CD1c-positive myeloid dendritic cell (primary cell): ENCODE results near the gene OPTC.

Source experiments
- DNase-seq: peaks from one replicate; pipeline ENCODE4 v3.0.0-alpha.2; 2016; ENCODE audit errors: extremely low spot score

Gene OPTC

DNA sequence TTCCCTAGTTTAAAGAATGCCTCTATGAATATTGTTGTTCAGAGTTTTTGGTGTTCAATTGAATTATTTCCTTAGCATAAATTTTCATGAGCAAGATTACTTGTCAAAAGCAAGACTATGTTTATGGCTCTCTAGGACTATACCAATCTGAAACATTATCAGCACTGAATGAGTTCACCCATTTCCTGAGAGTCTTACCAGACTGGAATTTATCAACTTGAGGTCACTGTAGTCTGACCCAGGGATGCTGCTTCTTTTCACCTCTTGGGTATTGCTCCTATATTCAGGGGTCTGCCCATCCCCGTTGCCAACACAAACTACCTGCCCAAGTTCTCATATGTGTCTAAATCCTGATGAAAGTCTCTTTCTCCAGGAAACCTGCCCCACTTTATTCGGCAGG, 42.6 kb downstream of the OPTC start:
- DNase-seq: no peak

DNA sequence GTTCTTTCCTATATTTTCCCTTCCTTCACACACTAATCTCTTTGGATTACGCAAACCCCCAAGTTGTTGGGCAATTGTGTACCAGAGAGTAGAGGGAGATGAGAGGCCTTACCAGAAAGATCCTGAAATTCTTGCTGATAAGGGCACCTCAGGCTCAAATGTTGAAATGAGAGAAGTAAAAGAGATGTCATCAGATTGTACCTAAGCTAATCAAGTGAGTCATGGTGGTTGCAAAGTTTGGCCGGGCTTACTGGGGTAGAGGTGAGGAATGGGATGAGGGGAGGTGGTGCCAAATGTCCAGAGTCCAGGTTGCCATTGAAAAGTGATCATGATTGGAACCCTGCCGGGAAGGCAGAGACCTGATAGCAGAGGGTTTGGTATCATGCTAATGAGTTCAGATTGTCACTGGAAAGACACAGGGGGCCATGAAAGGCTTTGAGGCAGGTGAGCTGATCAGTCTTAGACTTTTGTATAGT, 43.1 kb downstream of the OPTC start:
- DNase-seq: no peak

DNA sequence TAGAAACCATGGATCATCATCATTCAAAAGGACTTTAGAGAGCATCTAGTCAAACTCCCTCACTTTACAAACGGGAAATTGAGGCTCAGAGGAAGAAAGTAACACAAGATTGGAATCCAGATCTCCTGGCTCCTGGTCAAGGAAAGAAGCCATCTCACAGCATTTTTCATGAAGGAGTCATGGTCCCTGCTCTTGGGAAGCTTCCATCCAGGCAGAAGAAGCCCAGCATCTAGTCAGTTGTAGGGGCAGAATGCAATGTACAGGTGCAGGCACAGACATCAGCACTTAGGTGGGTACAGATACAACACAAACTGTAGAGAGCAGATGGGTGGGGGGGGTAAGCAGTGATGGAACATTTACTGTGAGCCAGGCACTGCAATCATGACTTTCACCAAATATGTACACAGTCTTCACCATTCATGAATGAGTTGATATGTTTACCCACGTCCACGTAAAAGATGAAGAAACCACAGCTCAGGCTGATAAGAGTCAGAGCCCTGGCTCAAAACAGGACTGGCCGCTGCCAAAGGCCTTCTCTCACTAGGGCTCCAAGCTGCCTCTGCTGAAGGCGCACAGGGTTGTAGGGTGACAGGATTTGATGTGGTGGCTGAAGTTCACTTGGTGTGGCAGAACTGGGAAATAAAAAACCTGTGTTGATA, 44.0 kb downstream of the OPTC start:
- DNase-seq: no peak

DNA sequence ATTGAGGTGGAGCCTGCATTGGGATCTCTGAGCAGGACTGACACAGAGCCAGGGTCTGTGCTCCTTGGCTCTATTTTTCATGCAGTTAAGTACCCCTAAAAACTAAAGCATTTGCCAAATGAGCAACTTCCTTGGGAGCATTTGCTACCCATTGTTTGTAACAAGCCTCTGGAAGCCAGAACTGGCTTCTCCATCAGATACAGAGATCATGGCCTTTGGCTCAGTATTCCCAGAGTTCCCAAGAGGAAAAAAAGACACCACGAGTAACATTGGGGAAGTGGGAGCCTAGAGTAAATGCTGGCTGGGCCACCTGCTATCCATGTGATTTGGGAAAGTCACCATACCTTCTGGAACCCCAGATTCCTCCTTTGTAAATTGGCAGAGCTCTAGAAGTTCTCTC, 44.8 kb downstream of the OPTC start:
- no peak for DNase-seq

DNA sequence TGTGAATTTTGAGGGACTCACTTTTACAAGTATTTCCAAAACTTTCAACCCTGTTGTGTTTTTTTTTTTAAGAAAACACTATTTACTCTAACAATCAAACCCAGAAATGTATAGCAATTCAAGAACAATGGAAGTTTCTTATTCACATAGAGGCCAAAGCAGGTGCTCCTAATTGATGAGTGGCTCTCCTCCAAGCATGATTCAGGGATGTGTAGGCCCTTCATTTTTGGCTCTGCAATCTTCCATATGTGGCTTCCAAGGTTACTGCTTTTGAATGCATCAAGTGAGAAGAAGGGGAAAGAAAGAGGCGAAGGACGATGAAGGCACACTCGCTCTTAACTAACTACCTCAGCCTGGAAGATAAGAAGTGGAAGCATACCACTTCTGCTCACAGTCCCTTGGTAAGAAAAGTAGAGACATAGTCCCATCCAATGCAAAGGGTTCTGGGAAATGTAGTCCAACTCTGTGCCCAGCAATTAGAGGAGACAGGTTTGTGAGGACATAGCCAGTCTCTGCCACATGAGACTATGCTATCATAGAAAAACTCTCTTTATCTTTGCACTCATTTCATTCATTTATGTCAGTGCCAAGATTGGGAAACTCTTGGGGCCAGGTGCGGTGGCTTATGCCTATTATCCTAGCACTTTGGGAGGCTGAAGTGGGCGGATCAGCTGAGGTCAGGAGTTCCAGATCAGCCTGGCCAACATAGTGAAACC, 46.0 kb downstream of the OPTC start:
- DNase-seq: no peak

- DNase-seq: no peak
Observed at GRCh38 chr1:203544485-203544884, 50.5 kb downstream of the OPTC start.

GRCh38 chr1:203544978-203545816, 51.2 kb downstream of the OPTC start:
- no peak for DNase-seq

GRCh38 chr1:203546274-203546673, 52.3 kb downstream of the OPTC start:
- DNase-seq: no peak

- DNase-seq: no peak
Observed at GRCh38 chr1:203547147-203547546, 53.2 kb downstream of the OPTC start.

- no peak for DNase-seq
Observed at GRCh38 chr1:203547771-203548421, 53.9 kb downstream of the OPTC start.

DNA sequence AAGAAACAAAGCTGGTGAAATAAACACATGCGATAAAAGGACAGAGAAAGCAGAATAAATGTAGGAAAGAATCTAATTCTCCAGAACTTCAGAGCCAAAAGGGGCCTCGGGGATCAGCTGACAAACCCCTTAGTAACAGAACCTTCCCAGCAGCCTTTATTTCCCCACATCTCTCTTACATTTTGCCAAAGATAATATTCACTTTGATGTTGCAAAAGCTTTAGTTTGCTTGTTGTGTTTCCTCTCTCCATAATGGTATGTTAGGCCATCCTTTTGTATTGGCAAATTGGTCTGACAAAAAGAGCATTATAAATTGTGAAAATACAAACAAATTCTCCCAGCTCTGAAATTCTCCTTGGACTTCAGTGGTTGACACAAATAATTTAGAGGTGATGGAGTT, 54.9 kb downstream of the OPTC start:
- DNase-seq: no peak

DNA sequence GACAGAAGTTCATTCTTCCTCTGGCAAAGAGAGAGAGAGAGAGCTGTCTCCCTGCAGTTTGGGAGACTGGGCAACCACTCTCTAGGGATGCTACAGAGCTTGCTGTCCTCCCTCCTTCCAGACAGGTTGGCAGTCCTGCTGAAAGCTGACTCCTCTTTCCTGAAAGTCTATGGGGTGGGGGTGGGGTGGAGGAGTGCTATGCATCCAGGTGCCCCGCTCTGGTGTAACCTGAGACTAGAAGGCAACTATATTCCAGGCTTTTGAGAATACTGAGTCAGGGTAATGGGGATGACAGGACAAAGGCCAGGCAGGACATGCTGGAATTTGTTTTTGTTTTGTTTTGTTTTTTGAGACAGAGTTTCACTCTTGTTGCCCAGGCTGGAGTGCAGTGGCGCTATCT, 55.4 kb downstream of the OPTC start:
- no peak for DNase-seq

DNA sequence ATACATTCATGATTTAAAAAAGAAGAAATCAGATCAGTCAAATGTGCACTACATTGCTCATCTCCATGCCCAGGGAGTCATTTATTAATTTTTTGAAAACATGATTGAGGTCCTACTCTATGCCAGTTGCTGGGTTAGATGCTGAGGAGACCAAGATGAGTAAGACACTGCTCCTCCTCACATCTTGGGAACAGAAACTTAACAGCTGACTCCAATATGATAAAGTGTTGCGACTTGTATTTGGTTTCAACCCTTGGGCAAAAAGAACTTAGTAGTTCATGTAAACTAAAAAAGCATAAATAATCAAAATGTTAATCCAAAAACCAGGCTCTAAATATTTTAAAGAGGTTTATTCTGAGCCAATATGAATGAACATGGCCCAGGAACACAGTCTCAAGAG, 56.9 kb downstream of the OPTC start:
- DNase-seq: no peak

- no peak for DNase-seq
Observed at GRCh38 chr1:203551550-203551949, 57.6 kb downstream of the OPTC start.

DNA sequence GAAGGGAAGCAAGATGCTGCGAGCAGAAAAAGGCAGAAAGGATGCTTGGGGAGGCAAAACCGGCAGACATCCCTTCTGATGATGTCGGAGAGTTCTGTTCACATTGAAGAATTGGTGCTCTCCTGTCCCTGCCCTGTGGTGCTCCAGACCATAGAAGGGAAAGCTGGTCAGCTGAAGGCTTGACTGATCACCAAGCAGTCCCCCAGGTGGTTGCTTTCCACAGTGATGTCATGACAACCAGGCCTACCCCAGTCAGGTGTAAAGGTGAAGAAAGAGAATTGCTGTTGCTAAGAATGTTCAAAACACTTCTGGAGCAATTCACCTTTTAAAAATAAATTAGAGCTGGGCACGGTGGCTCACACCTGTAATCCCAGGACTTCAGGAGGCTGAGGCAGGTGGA, 59.5 kb downstream of the OPTC start:
- no peak for DNase-seq

- DNase-seq: no peak
Observed at GRCh38 chr1:203554071-203554470, 60.1 kb downstream of the OPTC start.

GRCh38 chr1:203555076-203555475, 61.1 kb downstream of the OPTC start:
- no peak for DNase-seq

DNA sequence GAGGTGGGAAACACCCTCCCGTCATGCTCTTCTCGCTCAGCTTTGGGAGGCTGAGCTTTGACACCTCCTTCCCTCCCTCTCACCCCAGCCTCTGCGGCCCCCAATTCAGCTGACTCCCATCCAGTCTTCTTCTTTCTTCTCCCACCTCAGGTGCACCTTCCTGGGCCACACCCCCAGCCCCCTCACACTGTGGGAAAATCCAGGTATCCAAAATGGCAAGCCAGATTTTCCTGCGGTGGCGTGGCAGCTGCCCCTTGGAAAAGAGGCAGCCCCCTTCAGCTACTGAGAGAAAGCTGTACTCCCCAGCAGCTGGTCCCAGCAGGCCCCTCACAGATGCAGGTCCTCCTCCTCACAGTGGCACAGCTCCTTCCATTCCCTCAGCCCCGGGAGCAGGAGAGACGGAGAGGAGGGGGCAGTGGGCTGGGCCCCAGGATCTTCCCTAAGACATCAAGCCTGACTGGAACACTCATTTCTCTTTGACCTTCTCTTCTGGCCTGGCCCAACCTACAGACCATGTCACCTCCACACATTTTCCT, 61.6 kb downstream of the OPTC start:
- DNase-seq: no peak

- no peak for DNase-seq
Observed at GRCh38 chr1:203556047-203556851, 62.3 kb downstream of the OPTC start.

- no peak for DNase-seq
Observed at GRCh38 chr1:203557390-203557789, 63.4 kb downstream of the OPTC start.
